OCI-LY7 (cell line): ENCODE measurements around the gene ASXL1. TPM values are rescaled to one million over a fixed set of nuclear protein-coding genes. Genes with fewer than 3 reads are reported as not detected.

Experiments used
- BruUV-seq: library from RNA; stranded (reverse); fragments of 400-500 nt; replicated peaks from 2 replicates; lab custom pipeline; 2021; lab: Mats Ljungman, UMichigan
- CTCF ChIA-PET: fragments of 300-600 bp; sonication (Branson Sonifier 250); formaldehyde crosslinking; loops from one replicate; lab custom pipeline; 2022; ENCODE audit warnings: antibody characterized with exemption; ENCODE audit not compliant: unreplicated experiment; lab: Charles Lee
- POLR2A ChIA-PET: fragments of 300-600 bp; sonication (Branson Sonifier 250); formaldehyde crosslinking; loops from one replicate; lab custom pipeline; 2022; ENCODE audit warnings: antibody characterized with exemption; lab: Charles Lee
- DNase-seq: peaks from one replicate; pipeline ENCODE4 v3.0.0-alpha.2; 2015; ENCODE audit warnings: low spot score
- H2AFZ ChIP-seq: fragments of 200-600 bp; sonication (generic), shearing (Covaris generic); 2 replicates; pipeline ENCODE4 v1.6.1; 2014; ENCODE audit warnings: mild to moderate bottlenecking, antibody characterized with exemption, low read length, moderate library complexity
- H3K27ac ChIP-seq: fragments of 200-600 bp; sonication (generic); 2 replicates; pipeline ENCODE4 v1.5.1; 2014; ENCODE audit warnings: mixed run types, low read depth, mild to moderate bottlenecking, moderate library complexity, low read length, inconsistent platforms; ENCODE audit not compliant: poor library complexity, severe bottlenecking
- H3K36me3 ChIP-seq: fragments of 200-600 bp; sonication (generic); 2 replicates; pipeline ENCODE4 v1.6.1; 2014; ENCODE audit warnings: mild to moderate bottlenecking, antibody characterized with exemption, low read length, moderate library complexity, mixed read lengths; ENCODE audit not compliant: insufficient read depth
- H3K4me1 ChIP-seq: fragments of 200-600 bp; sonication (generic); 2 replicates; pipeline ENCODE4 v1.5.1; 2014; ENCODE audit warnings: mild to moderate bottlenecking, low read length; ENCODE audit not compliant: insufficient read depth, poor library complexity, severe bottlenecking
- H3K4me2 ChIP-seq: fragments of 200-600 bp; sonication (generic); 2 replicates; pipeline ENCODE4 v1.6.1; 2014; ENCODE audit warnings: mild to moderate bottlenecking, low read length
- H3K4me3 ChIP-seq: fragments of 200-600 bp; sonication (generic); 2 replicates; pipeline ENCODE4 v1.5.1; 2014; ENCODE audit warnings: mild to moderate bottlenecking, low read depth, low read length; ENCODE audit not compliant: poor library complexity, severe bottlenecking
- H3K79me2 ChIP-seq: fragments of 200-600 bp; sonication (generic); 2 replicates; pipeline ENCODE4 v1.6.1; 2016; ENCODE audit warnings: low read depth, mild to moderate bottlenecking, low read length, moderate library complexity, mixed read lengths; ENCODE audit not compliant: insufficient read depth
- H3K9me2 ChIP-seq: fragments of 200-600 bp; sonication (generic); 2 replicates; pipeline ENCODE4 v1.6.1; 2016; ENCODE audit warnings: mild to moderate bottlenecking, low read length, mixed read lengths; ENCODE audit not compliant: insufficient read depth
- H3K9me3 ChIP-seq: fragments of 200-600 bp; sonication (generic); 2 replicates; pipeline ENCODE4 v1.6.1; 2014; ENCODE audit warnings: mild to moderate bottlenecking, mixed run types, low read length, mixed read lengths
- H4K20me1 ChIP-seq: fragments of 200-600 bp; sonication (generic); 2 replicates; pipeline ENCODE4 v1.6.1; 2014; ENCODE audit warnings: mild to moderate bottlenecking, antibody characterized with exemption, low read length, moderate library complexity, mixed read lengths; ENCODE audit not compliant: insufficient read depth
- CTCF ChIP-seq: fragments of 200-600 bp; sonication (generic); conservative IDR thresholded peaks from 2 replicates; pipeline ENCODE4 v1.5.1; 2014; ENCODE audit warnings: mild to moderate bottlenecking, antibody characterized with exemption, low read length, moderate library complexity, mixed read lengths
- EZH2phosphoT487 ChIP-seq: fragments of 200-600 bp; sonication (generic); IDR thresholded peaks from 2 replicates; pipeline ENCODE4 v1.6.1; 2018; ENCODE audit warnings: low read depth, borderline replicate concordance, mild to moderate bottlenecking, mixed run types, antibody characterized with exemption, low read length, moderate library complexity, mixed read lengths
- intact Hi-C: fragments of 100-400 bp; cut with micrococcal nuclease; formaldehyde crosslinking; loops from one replicate; pipeline ENCODE4 v1.10.0; 2022; ENCODE audit not compliant: unreplicated experiment
- total RNA-seq, 2 experiments: library from RNA; depleted of rRNA in 1 of 2; stranded (reverse); fragments of >200 nt in 1 of 2; shearing (Covaris generic) in 1 of 2; gene quantifications; 2 replicates each; pipeline ENCODE4 v1.2.3, GENCODE V29; 2014 to 2022

ASXL1 gene
- total RNA-seq, 2 experiments from 2014 or later = 84.7 to 122 TPM

DNA sequence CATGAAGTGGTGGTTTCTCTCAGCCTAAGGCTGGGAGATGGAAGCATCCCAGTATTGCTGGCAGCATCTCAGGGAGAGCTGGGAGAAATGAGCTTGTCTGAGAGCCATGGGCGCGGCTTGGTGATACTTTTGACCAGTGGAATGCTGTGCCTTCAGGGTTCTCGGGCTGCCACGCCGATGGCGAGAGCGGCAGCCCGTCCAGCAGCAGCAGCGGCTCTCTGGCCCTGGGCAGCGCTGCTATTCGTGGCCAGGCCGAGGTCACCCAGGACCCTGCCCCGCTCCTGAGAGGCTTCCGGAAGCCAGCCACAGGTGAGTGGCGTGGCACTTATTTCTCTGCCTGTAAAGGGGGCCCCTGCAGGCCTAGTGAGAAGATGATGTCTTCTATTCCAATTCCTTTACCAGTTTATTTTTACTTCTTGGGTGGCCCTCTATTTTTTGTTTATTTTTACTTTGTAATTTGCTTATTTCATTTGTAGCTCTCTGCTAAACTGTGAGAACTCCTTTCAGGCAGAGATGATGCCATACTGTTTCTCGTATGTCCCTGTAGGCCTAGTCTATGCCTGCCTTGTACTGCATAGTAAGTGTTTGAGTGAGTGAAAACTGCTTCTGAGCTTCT, 71.7 kb downstream of the ASXL1 start:
- H3K9me2 ChIP-seq = no peaks in the 10 kb centered on the region
- no peak overlapping the region for H3K4me2 ChIP-seq
- no peaks in the 10 kb centered on the region for H4K20me1 ChIP-seq
- CTCF ChIA-PET = no interaction called here
- no peak overlapping the region for H3K4me3 ChIP-seq
- no peak overlapping the region for H3K27ac ChIP-seq
- peaks cover 7% of the 10 kb centered on the region; the same call in 1 of the 2 replicates for H3K9me3 ChIP-seq
- POLR2A ChIA-PET = interaction anchor here (0.6 kb wide), 1 partner anchor 109 kb away, joined by 3 read pairs; no protein-coding TSS in a partner anchor
- H3K4me1 ChIP-seq = no peaks in the 10 kb centered on the region
- H3K36me3 ChIP-seq = peaks cover 93% of the 10 kb centered on the region
- H3K79me2 ChIP-seq = peaks cover 15% of the 10 kb centered on the region; the same call in 1 of the 2 replicates
- intact Hi-C loops = no loop called here
- BruUV-seq = no TSS peak
- DNase-seq = no peak
- TF ChIP-seq EZH2phosphoT487 = no peak
- TF ChIP-seq CTCF = no peak
- H2AFZ ChIP-seq = no peak overlapping the region

DNA sequence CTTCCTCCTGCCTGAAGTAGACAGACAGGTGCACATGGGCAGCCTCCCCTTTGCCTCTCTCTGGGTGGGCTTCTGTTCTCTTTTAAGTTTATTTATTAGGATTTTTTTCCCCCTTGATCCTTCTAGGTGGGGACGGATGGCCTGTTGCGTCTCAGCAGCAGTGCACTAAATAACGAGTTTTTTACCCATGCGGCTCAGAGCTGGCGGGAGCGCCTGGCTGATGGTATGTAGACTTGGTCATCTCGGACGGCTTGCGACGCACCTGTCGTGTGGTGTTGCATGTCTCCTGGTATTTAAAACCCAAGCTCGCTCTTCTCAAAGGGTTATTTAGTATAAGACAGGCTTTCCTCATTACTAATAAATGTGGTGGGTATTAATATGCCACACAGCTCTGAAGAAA, 73.3 kb downstream of the ASXL1 start:
- Histone ChIP-seq H3K4me1 (no peaks in the 10 kb centered on the region), H3K4me2 (no peak overlapping the region), H3K79me2 (no peaks in the 10 kb centered on the region), H3K4me3 (no peak overlapping the region), H3K9me2 (no peaks in the 10 kb centered on the region), H2AFZ (no peak overlapping the region), H4K20me1 (no peaks in the 10 kb centered on the region), H3K9me3 (no peaks in the 10 kb centered on the region), H3K27ac (no peak overlapping the region), H3K36me3 (peaks cover 96% of the 10 kb centered on the region)
- DNase-seq = no peak
- POLR2A ChIA-PET = interaction anchor here (0.7 kb wide), 1 partner anchor 15 kb away, joined by 3 read pairs; no protein-coding TSS in a partner anchor
- CTCF ChIA-PET = no interaction called here
- no TSS peak for BruUV-seq
- TF ChIP-seq EZH2phosphoT487 (no peak), CTCF (no peak)
- intact Hi-C loops = no loop called here

GRCh38 chr20:32432277-32432676, 74.1 kb downstream of the ASXL1 start:
- Histone ChIP-seq H4K20me1 (no peaks in the 10 kb centered on the region), H3K4me1 (no peaks in the 10 kb centered on the region), H3K79me2 (no peaks in the 10 kb centered on the region), H3K4me2 (no peak overlapping the region), H3K27ac (no peak overlapping the region), H2AFZ (no peak overlapping the region), H3K36me3 (peaks cover 100% of the 10 kb centered on the region), H3K9me2 (no peaks in the 10 kb centered on the region), H3K9me3 (no peaks in the 10 kb centered on the region), H3K4me3 (no peak overlapping the region)
- ChIA-PET POLR2A (interaction anchor here (0.7 kb wide), 1 partner anchor 14 kb away, joined by 3 read pairs; no protein-coding TSS in a partner anchor), CTCF (no interaction called here)
- intact Hi-C loops = no loop called here
- TF ChIP-seq CTCF (no peak), EZH2phosphoT487 (no peak)
- no peak for DNase-seq
- BruUV-seq = no TSS peak
